ENCODE data around the gene SHISA9.

DNA sequence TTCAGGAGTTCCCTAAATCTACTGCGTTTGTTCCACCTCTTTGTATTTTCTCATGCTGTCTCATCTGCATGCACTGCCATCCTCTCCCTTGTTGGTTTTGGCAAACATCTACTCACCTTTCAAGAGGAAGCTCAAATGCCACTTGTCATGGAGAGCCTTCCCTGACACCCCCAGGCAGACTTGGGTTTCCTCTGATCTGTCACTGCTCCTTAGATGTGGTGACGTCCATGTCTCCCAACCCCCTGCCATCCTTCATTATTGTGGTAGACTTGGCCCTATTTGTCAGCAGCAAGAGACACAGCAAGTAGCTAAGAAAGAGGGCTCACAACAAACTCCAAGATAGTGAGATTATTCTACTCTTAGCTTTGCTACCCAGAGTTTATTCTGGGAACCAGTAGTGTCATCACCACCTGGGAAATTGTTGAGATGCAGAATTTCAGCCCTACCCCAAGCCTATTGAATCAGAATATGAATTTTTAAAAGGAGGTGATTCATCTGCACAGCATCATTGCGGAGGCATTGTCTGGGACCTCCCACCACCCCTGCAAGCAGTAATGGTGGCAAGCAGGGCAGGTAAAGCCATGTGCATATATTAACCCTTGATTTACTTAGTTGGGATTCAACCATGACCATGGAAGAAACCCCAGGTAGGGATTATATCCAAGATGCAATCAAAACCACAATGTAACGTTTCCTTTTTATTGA, 248.9 kb downstream of the SHISA9 start:
- TF ChIP-seq, protein P1, sequence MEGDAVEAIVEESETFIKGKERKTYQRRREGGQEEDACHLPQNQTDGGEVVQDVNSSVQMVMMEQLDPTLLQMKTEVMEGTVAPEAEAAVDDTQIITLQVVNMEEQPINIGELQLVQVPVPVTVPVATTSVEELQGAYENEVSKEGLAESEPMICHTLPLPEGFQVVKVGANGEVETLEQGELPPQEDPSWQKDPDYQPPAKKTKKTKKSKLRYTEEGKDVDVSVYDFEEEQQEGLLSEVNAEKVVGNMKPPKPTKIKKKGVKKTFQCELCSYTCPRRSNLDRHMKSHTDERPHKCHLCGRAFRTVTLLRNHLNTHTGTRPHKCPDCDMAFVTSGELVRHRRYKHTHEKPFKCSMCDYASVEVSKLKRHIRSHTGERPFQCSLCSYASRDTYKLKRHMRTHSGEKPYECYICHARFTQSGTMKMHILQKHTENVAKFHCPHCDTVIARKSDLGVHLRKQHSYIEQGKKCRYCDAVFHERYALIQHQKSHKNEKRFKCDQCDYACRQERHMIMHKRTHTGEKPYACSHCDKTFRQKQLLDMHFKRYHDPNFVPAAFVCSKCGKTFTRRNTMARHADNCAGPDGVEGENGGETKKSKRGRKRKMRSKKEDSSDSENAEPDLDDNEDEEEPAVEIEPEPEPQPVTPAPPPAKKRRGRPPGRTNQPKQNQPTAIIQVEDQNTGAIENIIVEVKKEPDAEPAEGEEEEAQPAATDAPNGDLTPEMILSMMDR (IDR thresholded peaks at IDR 0.05), result no peak
- TF ChIP-seq EP300 (IDR thresholded peaks at IDR 0.05), result no peak
- TF ChIP-seq POLR2A (IDR thresholded peaks at IDR 0.05), result no peak
